WI38 (cell line): Measurements from ENCODE around the gene NMUR1.
"Not testable (repeated sequence)": the region's sequence is repeated elsewhere in the genome, so short reads cannot be mapped to it uniquely, and the experiment has no call there.

Source experiments
- H3K4me3 ChIP-seq: 2 replicates; pipeline ENCODE4 v1.5.1; 2011; ENCODE audit warnings: low read depth, mild to moderate bottlenecking, control low read depth, low read length
- CTCF ChIP-seq: IDR thresholded peaks from 2 replicates; pipeline ENCODE4 v1.5.1; 2012; ENCODE audit warnings: low read depth, mild to moderate bottlenecking, control low read depth, low read length

NMUR1 gene

GRCh38 chr2:231571661-231572191 lies 41.5 kb upstream of the NMUR1 start:
- H3K4me3 ChIP-seq = no peak overlapping the region
- TF ChIP-seq CTCF = no peak

GRCh38 chr2:231570915-231571314 lies 40.7 kb upstream of the NMUR1 start:
- H3K4me3 ChIP-seq = not testable (repeated sequence)

- H3K4me3 ChIP-seq = no peak overlapping the region
- TF ChIP-seq CTCF = no peak
Measured at GRCh38 chr2:231568785-231569435, 38.7 kb upstream of the NMUR1 start.

GRCh38 chr2:231568098-231568784 lies 38.0 kb upstream of the NMUR1 start:
- no peak for TF ChIP-seq CTCF
- no peak overlapping the region for H3K4me3 ChIP-seq

- H3K4me3 ChIP-seq = no peak overlapping the region
- no peak for TF ChIP-seq CTCF
Measured at GRCh38 chr2:231567159-231567558, 36.9 kb upstream of the NMUR1 start.

- H3K4me3 ChIP-seq = no peak overlapping the region
- TF ChIP-seq CTCF = no peak
Measured at GRCh38 chr2:231565887-231566594, 35.8 kb upstream of the NMUR1 start.

- peak; percentile 75 for TF ChIP-seq CTCF
- no peak overlapping the region for H3K4me3 ChIP-seq
Measured at GRCh38 chr2:231563378-231563961, 33.2 kb upstream of the NMUR1 start.
